Loucy (cell line): ENCODE data around the gene CYTH1.

Experiments used
- H2AFZ ChIP-seq: fragments of 200-600 bp; sonication (generic); 2 replicates; pipeline ENCODE4 v1.6.0; 2016; ENCODE audit warnings: antibody characterized with exemption, mild to moderate bottlenecking, low read length, moderate library complexity
- H3F3A ChIP-seq: fragments of 200-600 bp; 2 replicates; pipeline ENCODE4 v1.6.0; 2016; ENCODE audit warnings: antibody characterized with exemption, low read depth, mild to moderate bottlenecking
- H3K27me3 ChIP-seq: fragments of 200-600 bp; sonication (generic); 2 replicates; pipeline ENCODE4 v1.6.1; 2014; ENCODE audit warnings: low read length, mild to moderate bottlenecking; ENCODE audit not compliant: insufficient read depth, poor library complexity, severe bottlenecking
- H3K36me3 ChIP-seq: fragments of 200-600 bp; sonication (generic); 2 replicates; pipeline ENCODE4 v1.6.1; 2016; ENCODE audit warnings: low read length; ENCODE audit not compliant: insufficient read depth
- H3K4me1 ChIP-seq: fragments of 200-600 bp; sonication (generic); 2 replicates; pipeline ENCODE4 v1.5.1; 2014; ENCODE audit warnings: low read length, mild to moderate bottlenecking; ENCODE audit not compliant: insufficient read depth, poor library complexity, severe bottlenecking
- H3K4me2 ChIP-seq: fragments of 200-600 bp; sonication (generic); 2 replicates; pipeline ENCODE4 v1.6.0; 2014; ENCODE audit warnings: antibody characterized with exemption, low read length, low read depth, mild to moderate bottlenecking; ENCODE audit not compliant: poor library complexity, severe bottlenecking
- H3K4me3 ChIP-seq: fragments of 200-600 bp; sonication (generic); 2 replicates; pipeline ENCODE4 v1.5.1; 2014; ENCODE audit warnings: low read length, mild to moderate bottlenecking, mixed read lengths; ENCODE audit not compliant: poor library complexity, severe bottlenecking
- H3K79me2 ChIP-seq: fragments of 200-600 bp; sonication (generic); 2 replicates; pipeline ENCODE4 v1.6.1; 2014; ENCODE audit warnings: low read length; ENCODE audit not compliant: insufficient read depth
- H3K9ac ChIP-seq: fragments of 200-600 bp; sonication (generic); 2 replicates; pipeline ENCODE4 v1.6.0; 2014; ENCODE audit warnings: mild to moderate bottlenecking, low read depth, low read length, moderate library complexity; ENCODE audit not compliant: poor library complexity, severe bottlenecking
- H3K9me2 ChIP-seq: fragments of 200-600 bp; sonication (generic); replicated peaks from 2 replicates; pipeline ENCODE4 v1.6.1; 2016; ENCODE audit warnings: low read depth, low read length, mixed read lengths
- H3K9me3 ChIP-seq: fragments of 200-600 bp; sonication (generic); 2 replicates; pipeline ENCODE4 v1.6.1; 2014; ENCODE audit warnings: mild to moderate bottlenecking, antibody characterized with exemption, low read length, low read depth; ENCODE audit not compliant: insufficient read depth
- H4K20me1 ChIP-seq: fragments of 200-600 bp; sonication (generic); 2 replicates; pipeline ENCODE4 v1.6.0; 2014; ENCODE audit warnings: antibody characterized with exemption, low read length, mild to moderate bottlenecking; ENCODE audit not compliant: insufficient read depth, poor library complexity, severe bottlenecking
- CTCF ChIP-seq: fragments of 200-600 bp; sonication (generic); conservative IDR thresholded peaks from 2 replicates; pipeline ENCODE4 v1.5.1; 2014; ENCODE audit warnings: mild to moderate bottlenecking, antibody characterized with exemption, low read length
- EZH2phosphoT487 ChIP-seq: fragments of 200-600 bp; IDR thresholded peaks from 2 replicates; pipeline ENCODE4 v1.6.1; 2018; ENCODE audit warnings: antibody characterized with exemption, mild to moderate bottlenecking, moderate library complexity, borderline replicate concordance

The CYTH1 gene

GRCh38 chr17:78789663-78790181 is 7.6 kb upstream of the CYTH1 start:
- no peaks in the 10 kb centered on the region for H3K27me3 ChIP-seq
- no peaks in the 10 kb centered on the region for H3K9me2 ChIP-seq
- H3K4me3 ChIP-seq, result no peak overlapping the region
- H3K9ac ChIP-seq, result no peak overlapping the region
- H3F3A ChIP-seq, result no peaks in the 10 kb centered on the region
- no peak overlapping the region for H3K4me2 ChIP-seq
- TF ChIP-seq CTCF, result no peak
- TF ChIP-seq EZH2phosphoT487, result no peak
- no peaks in the 10 kb centered on the region for H3K36me3 ChIP-seq
- no peaks in the 10 kb centered on the region for H3K79me2 ChIP-seq
- no peak overlapping the region for H2AFZ ChIP-seq
- no peaks in the 10 kb centered on the region for H4K20me1 ChIP-seq
- H3K9me3 ChIP-seq, result no peaks in the 10 kb centered on the region
- no peaks in the 10 kb centered on the region for H3K4me1 ChIP-seq

GRCh38 chr17:78789149-78789662 is 7.1 kb upstream of the CYTH1 start:
- H3F3A ChIP-seq, result no peaks in the 10 kb centered on the region
- H3K9me2 ChIP-seq, result no peaks in the 10 kb centered on the region
- no peaks in the 10 kb centered on the region for H3K36me3 ChIP-seq
- no peaks in the 10 kb centered on the region for H3K79me2 ChIP-seq
- TF ChIP-seq EZH2phosphoT487 (no peak), CTCF (no peak)
- no peaks in the 10 kb centered on the region for H3K4me1 ChIP-seq
- no peaks in the 10 kb centered on the region for H3K9me3 ChIP-seq
- H3K4me2 ChIP-seq, result no peak overlapping the region
- H3K9ac ChIP-seq, result no peak overlapping the region
- no peaks in the 10 kb centered on the region for H3K27me3 ChIP-seq
- no peak overlapping the region for H2AFZ ChIP-seq
- H3K4me3 ChIP-seq, result no peak overlapping the region
- no peaks in the 10 kb centered on the region for H4K20me1 ChIP-seq

GRCh38 chr17:78788451-78788850 is 6.4 kb upstream of the CYTH1 start:
- no peak overlapping the region for H3K9ac ChIP-seq
- no peak overlapping the region for H3K4me2 ChIP-seq
- H3K4me1 ChIP-seq, result no peaks in the 10 kb centered on the region
- no peaks in the 10 kb centered on the region for H3K79me2 ChIP-seq
- H3F3A ChIP-seq, result no peaks in the 10 kb centered on the region
- no peaks in the 10 kb centered on the region for H3K36me3 ChIP-seq
- TF ChIP-seq CTCF (no peak), EZH2phosphoT487 (no peak)
- H2AFZ ChIP-seq, result no peak overlapping the region
- H3K9me2 ChIP-seq, result no peaks in the 10 kb centered on the region
- H4K20me1 ChIP-seq, result no peaks in the 10 kb centered on the region
- no peak overlapping the region for H3K4me3 ChIP-seq
- H3K9me3 ChIP-seq, result no peaks in the 10 kb centered on the region
- H3K27me3 ChIP-seq, result no peaks in the 10 kb centered on the region
